ENCODE measurements around the gene XYLT2.

DNA sequence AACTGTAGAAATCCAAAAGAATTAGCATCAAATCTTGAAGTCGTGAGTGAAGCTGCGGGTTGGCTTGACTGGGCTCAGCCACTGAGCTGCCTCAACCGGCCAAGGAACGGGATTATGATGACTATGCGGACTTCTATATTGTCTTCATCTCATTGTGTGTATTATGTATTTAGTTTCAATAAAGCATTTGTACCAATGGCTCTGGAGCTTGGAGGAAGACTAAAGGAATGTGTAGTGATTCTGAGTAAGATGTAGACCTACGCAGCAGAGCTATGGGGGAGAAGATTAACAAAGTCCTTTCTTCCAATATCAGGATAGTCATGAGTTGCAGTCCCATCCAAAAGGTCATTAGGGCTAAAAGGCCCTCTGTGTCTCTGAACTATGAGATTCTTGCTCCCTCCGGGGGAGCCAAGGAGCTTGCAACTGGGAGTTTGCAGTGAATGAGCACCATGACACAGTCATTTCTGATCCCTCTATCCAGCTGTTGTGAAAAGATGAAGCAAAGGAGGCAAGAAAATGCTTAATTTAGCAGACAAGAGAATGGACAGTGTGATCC lies 35.4 kb downstream of the XYLT2 start:
- TF ChIP-seq CTCF (IDR thresholded peaks at IDR 0.05) = no peak
- TF ChIP-seq POLR2A (IDR thresholded peaks at IDR 0.05) = no peak

Data from body of pancreas (tissue), 4 donors.